Ureter (tissue), 1 donor: ENCODE results near the gene CPED1. TPM values are rescaled to one million over a fixed set of nuclear protein-coding genes. Genes with fewer than 3 reads are reported as not detected.
"Not testable (repeated sequence)": the region's sequence is repeated elsewhere in the genome, so short reads cannot be mapped to it uniquely, and the experiment has no call there.

Experiments used
- DNase-seq: peaks from one replicate; pipeline ENCODE4 v3.0.0-alpha.2; 2020; ENCODE audit warnings: low spot score
- total RNA-seq: library from RNA; stranded (reverse); gene quantifications from one replicate; pipeline ENCODE4 v1.2.4, GENCODE V29; 2023
- donor health status: DM: yes; HTN: yes; CAD: no.

CPED1 gene
- total RNA-seq, 1 donor from 2014 or later = 61.4 TPM

DNA sequence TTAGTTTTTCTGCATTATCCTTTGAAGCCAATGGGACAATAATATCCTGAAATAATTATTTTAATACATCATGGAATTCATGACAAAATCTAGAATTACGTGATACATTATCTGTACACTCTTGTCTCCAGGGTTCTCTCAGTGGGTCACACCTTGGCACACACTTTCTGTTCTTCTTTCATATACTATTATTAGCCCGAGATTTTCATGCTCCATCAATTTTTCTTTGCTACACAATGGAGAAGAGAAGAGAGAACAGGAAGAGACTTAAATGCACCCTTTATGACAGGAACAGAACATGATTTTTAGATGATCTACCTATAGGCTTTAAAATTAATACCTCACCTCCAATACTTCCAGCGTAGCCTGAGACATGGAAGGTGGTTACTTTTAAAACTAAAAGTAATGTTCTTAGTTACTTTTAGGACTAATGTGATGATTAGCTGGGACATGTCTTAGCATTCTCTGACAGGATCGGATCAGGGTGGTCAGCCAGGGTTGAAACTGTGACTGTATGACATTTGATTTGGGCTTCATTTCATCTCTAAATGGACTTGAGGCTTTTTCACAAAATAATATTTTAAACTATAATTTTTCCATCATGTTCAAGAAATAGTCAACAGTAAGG is 192.0 kb downstream of the CPED1 start:
- DNase-seq = no peak

DNA sequence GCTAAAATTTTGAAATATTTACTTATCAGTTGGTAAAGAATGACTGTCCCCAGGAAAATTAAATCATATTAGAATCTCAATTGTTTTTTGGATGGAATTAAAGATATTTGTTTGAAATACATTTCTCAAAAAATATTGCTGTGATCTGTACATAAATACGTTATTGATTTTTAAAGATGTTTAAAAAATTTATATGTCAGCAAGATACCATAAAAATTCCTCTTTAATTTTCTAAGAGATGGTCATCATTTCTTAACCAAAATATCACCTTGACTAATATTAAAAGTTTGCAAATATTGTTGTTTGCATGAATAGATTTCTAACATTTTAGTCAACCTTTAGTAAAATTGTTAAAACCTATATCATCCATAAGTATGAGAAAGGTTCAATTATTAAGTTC is 192.8 kb downstream of the CPED1 start:
- no peak for DNase-seq

DNA sequence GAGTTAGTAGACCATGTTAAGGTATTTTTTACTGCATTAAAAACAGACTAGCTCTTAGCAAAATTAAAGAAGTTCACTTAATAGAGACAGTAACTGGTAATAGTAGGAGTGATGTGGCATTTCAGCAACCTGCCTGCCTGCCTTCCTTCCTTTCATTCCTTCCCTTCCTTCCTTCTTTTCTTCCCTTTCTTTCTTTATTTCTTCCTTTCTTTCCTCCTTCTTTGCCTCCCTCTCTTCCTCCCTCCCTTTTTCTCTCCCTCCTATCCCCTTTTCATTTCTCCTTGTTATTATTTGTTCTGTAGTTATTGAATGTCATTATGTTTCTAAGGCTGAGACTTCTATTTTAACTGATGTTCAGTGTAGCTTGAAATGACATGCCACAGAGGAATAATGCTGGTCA is 193.8 kb downstream of the CPED1 start:
- no peak for DNase-seq

GRCh38 chr7:121182902-121183301 is 194.4 kb downstream of the CPED1 start:
- DNase-seq = no peak

- not testable (repeated sequence) for DNase-seq
Measured at GRCh38 chr7:121183883-121184282, 195.4 kb downstream of the CPED1 start.

GRCh38 chr7:121186746-121187145 is 198.2 kb downstream of the CPED1 start:
- DNase-seq = no peak

DNA sequence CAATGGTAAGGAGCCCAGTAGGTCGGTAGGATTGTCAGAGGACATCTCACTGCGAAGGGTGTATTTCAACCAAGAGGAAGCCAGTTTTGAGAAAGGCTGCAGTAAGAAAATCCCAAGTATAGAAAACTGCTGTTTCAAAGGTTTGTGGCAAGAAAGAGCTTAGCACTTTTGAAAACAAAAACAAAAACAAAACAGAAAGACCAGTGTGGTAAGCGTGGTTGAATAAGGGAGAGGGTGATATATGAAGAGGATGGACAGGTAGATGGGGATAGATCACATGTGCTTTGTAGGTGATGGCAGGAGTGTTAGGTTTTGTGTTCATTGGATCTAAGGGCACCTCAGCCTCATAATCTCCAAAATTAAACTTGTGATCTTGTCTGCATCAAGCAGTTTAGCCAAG is 198.7 kb downstream of the CPED1 start:
- no peak for DNase-seq

- no peak for DNase-seq
Measured at GRCh38 chr7:121187676-121188075, 199.2 kb downstream of the CPED1 start.

GRCh38 chr7:121192834-121193233 is 204.3 kb downstream of the CPED1 start:
- DNase-seq = no peak

DNA sequence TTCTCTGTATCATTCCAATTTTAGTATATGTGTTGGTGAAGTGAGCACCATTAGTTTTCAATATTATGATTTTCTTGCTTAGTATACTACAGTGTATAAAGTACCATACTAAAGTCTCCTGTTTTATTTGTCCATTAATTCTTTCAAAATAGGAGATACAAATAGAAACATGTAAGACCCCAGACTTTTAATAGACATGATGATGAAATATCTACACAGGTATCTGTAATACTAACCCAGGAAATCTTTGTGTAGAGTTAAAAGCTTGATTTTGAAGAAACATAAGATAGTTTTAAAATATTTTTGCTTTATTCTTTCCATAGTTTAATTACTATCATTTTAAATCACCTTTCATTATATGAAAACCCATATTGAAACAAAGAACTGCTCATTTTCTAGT is 206.5 kb downstream of the CPED1 start:
- DNase-seq = no peak

DNA sequence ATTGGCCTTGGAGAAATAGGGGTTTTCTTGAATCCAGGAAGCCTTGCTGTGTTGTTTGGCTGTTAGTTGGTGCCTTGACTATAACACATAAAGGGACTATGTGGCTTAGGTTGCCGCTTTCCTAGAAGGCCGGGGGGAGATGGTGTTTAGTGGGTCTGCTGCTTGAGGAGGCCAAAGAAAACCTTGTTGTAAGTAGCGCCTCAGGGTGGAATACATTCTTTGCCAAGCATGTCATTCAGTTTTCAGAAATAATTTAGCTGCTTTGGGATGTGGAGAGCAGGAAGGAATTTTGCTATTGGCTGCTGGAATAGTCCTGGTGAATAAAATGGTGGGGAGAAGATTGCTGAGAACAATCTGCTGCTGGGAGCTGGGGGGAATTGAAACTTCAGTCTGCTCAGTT is 207.4 kb downstream of the CPED1 start:
- no peak for DNase-seq

DNA sequence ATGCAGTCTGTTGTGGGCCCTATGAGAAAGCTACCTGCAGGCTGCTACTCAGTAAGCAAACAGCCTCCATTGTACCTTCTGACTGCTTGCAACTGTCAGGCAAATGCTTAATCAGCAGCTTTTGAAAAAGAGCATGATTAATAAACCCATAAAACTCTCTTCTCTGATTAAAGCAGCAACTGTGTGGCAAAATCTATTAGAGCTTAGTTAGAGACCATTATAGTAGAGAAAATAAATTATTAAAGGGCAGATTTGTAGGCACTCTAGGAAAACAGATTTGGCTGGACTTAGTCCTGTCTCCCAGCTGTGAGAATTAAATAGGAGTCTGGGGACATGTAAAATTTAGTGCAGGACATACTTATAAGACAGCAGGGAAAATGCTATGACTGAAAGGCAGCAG is 207.8 kb downstream of the CPED1 start:
- no peak for DNase-seq

DNA sequence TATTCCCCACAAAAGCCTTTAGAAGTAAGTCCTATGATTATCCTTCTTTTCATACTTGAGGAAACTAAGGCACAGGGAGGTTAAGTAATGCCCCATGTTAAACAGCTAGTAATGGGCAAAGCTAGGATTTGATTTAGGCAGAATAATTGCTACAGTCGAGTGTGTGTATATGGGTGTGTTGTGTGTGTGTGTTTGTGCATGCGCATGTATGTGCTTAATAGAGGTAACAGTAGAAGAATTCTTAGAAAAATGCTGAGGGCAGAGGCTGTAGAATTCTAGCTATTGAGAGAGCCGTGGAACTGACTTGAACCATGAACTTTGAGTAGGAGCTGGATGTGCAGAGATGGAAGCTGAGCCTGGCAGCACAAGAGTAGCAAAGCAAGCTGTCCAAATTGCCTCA is 208.9 kb downstream of the CPED1 start:
- DNase-seq = no peak

DNA sequence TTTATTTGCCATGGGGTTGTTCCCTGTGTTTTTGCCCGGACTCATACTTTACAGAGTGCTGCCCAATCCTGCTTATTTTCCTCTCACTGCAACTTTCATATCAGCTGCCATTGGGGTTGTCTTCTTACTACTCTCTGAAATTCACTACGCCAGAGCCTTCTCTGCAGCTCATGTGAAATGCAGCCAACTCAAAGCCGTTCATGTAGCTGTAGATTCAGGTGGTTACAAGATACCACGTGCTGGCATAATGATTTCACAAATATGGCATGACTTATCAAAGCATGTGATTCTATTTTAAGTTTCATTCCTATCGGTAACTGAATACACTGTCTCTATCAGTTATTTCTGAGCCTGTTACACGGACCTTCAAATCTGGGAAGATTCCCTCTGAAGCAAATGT is 210.0 kb downstream of the CPED1 start:
- DNase-seq = no peak

GRCh38 chr7:121202125-121202524 is 213.6 kb downstream of the CPED1 start:
- DNase-seq = no peak

DNA sequence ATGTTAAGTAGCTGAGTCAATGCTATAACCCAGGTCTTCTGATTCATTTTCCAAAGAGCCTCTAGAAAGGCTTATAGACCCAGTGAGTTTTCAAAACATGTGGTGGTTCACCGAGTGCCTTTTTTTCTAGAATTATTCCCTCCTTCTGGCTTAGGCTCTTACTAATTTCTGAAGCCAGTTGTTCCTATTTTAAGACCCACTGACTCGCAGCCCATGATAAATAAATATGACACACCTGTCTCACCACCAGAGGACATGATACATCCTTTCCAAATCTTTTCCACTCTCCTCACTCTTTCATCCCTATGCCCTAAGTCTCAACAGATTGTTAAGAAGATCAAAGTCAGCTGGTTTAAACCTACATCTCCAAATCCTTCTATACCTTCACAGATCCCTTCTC is 214.3 kb downstream of the CPED1 start:
- no peak for DNase-seq

DNA sequence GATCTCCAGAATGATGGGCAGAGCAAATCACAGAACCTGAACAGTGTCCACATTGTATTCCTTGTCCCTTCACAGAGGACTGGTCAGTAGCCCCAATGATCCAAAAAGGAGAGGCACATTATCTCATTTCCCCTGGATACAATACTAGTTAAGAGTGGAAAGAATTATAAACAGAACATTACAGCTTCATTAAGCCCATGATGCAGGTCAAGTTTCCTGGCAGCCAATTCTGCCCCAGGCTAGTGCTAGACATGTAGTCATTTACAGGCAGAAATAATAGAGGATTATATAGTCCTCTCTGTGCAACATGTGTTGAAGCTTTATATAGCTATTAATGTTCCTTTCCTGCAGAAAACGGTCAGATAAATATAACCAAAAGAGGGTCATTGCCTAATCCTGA is 216.0 kb downstream of the CPED1 start:
- DNase-seq = no peak

GRCh38 chr7:121205777-121206176 is 217.3 kb downstream of the CPED1 start:
- no peak for DNase-seq

- no peak for DNase-seq
Measured at GRCh38 chr7:121211253-121211652, 222.7 kb downstream of the CPED1 start.

DNA sequence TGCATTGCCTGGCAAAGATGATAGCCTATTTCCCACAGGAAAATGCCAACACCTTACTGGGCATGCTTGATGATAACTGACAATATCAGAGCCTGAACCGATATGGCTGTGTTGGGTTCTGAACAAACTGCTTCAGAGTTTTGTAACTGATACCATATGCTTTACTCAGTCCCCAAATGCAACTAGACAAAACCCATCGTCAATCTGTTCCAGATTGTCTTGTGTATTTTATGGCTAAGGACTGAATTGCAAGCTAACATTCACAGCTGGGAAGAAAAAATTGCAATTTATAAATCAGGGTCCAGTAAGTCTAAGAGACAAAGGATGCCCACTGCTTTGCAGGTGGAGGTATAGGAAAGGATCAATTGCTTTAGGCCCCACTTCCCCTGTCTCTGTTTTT is 223.5 kb downstream of the CPED1 start:
- no peak for DNase-seq

GRCh38 chr7:121214657-121215056 is 226.1 kb downstream of the CPED1 start:
- no peak for DNase-seq

DNA sequence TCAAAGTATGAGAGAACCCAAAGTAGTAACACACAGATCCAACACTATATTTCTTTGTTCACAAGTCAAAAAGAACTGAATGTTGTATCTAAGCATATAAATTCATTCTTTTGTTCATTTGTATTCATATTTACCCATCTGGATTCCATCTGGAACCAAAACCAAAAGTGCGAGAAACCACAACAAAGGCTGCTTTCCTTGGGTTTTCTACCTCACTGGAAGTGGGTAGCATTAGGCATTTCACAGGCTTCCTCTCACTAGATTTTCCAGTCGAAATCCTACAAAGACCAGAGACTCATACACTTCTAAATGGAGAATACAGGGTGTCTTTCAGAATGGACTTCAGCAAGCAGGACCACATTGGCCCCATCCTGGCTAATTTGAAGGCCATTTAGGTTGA is 230.5 kb downstream of the CPED1 start:
- no peak for DNase-seq

DNA sequence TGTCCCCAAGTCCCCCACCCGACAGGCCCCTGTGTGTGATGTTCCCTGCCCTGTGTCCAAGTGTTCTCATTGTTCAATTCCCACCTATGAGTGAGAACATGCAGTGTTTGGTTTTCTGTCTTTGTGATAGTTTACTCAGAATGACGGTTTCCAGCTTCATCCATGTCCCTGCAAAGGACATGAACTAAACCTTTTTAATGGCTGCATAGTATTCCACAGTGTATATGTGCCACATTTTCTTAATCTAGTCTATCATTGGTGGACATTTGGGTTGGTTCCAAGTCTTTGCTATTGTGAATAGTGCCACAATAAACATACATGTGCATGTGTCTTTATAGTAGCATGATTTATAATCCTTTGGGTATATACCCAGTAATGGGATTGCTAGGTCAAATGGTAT is 232.6 kb downstream of the CPED1 start:
- DNase-seq = not testable (repeated sequence)

DNA sequence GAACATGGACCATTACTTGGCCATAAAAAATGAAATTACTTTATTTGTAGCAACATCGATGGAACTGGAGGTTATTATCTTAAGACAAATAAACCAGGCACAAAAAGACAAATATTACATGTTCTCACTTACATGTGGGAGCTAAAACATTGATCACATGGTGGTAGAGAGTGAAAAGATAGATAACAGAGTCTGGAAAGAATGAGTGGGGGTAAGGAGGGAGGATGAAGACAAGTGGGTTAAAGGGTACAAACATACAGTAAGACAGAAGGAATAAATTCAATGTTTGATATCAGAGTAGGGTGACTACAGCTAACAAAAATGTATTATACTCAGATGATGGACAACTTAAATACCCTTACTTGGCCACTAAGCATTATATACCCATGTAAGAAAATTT is 240.3 kb downstream of the CPED1 start:
- DNase-seq = no peak

GRCh38 chr7:121235201-121235600 is 246.7 kb downstream of the CPED1 start:
- DNase-seq = no peak
